ENCODE data around the gene POU6F2. TPM values are rescaled to one million over a fixed set of nuclear protein-coding genes. Genes with fewer than 3 reads are reported as not detected.

The POU6F2 gene
- total RNA-seq = not detected in 2 replicates

GRCh38 chr7:38977685-38978084 is at the start of gene POU6F2:
POU6F2 (plus strand) TSS chr7:38977909; CDS start chr7:38977954, 45 bp downstream.

Other genes starting within 250 kb of the POU6F2 start
- gene VPS41, start 68.7 kb upstream of the POU6F2 start, total RNA-seq = 65.7 and 93.6 TPM in 2 replicates